Heart left ventricle (tissue), 16 donors: ENCODE results near the gene SEMA5B. TPM values are rescaled to one million over a fixed set of nuclear protein-coding genes. Genes with fewer than 3 reads are reported as not detected.

Experiments used
- ATAC-seq, 4 donors: fragments of 200-7000 bp; cut with Tn5 transposase; one replicate each; pipeline ENCODE4 v1.9.1; 2020 to 2022; ENCODE audit warnings: moderate library complexity in 4 of 4, mild to moderate bottlenecking in 3 of 4, moderate number of reproducible peaks in 1 of 4
- DNase-seq, 5 donors: peaks; one replicate each; pipeline ENCODE4 v3.0.0-alpha.2; 2020
- H3K27ac ChIP-seq, 12 donors: fragments of 200-600 bp; sonication (generic) in 4 of 12; one replicate each; pipeline versions ENCODE4 v1.5.0 to v1.8.0; 2016 to 2022; ENCODE audit warnings: mild to moderate bottlenecking in 2 of 12
- H3K27me3 ChIP-seq, 9 donors: fragments of 200-600 bp; sonication (generic) in 2 of 9; one replicate each; pipeline versions ENCODE4 v1.5.1 to v1.8.0; 2016 to 2022; ENCODE audit warnings: mild to moderate bottlenecking in 3 of 9
- H3K36me3 ChIP-seq, 9 donors: fragments of 200-600 bp; sonication (generic) in 2 of 9; one replicate each; pipeline versions ENCODE4 v1.5.0 to v1.8.0; 2018 to 2022; ENCODE audit warnings: mild to moderate bottlenecking in 2 of 9
- H3K4me1 ChIP-seq, 12 donors: fragments of 200-600 bp; sonication (generic) in 4 of 12; one replicate each; pipeline versions ENCODE4 v1.5.0 to v1.8.0; 2016 to 2022; ENCODE audit warnings: mild to moderate bottlenecking in 3 of 12
- H3K4me3 ChIP-seq, 12 donors: fragments of 200-600 bp; sonication (generic) in 4 of 12; one replicate each; pipeline versions ENCODE4 v1.5.0 to v1.8.0; 2017 to 2022; ENCODE audit warnings: mild to moderate bottlenecking in 9 of 12, moderate library complexity in 4 of 12
- H3K9me3 ChIP-seq, 12 donors: fragments of 200-600 bp; sonication (generic) in 4 of 12; one replicate each; pipeline versions ENCODE4 v1.5.0 to v1.8.0; 2016 to 2022; ENCODE audit warnings: mild to moderate bottlenecking in 1 of 12
- CTCF ChIP-seq, 12 donors: fragments of 200-600 bp; sonication (generic) in 4 of 12; IDR thresholded peaks; one replicate each; pipeline versions ENCODE4 v1.5.0 to v1.8.0; 2018 to 2022; ENCODE audit warnings: antibody characterized with exemption in 12 of 12, mild to moderate bottlenecking in 5 of 12
- POLR2A ChIP-seq, 2 donors: fragments of 450-650 bp; IDR thresholded peaks; one replicate each; pipeline ENCODE4 v1.6.1; 2017; ENCODE audit warnings: antibody characterized with exemption in 2 of 2, mild to moderate bottlenecking in 2 of 2, moderate library complexity in 2 of 2
- WGBS, 4 donors: extraction: QIAGEN DNeasy Blood & Tissue Kit in 2 of 4; methylation state at CpG; one replicate each; pipeline versions ENCODE4 v1.1.5 to v1.1.7; 2013 to 2018; 5-methylcytosine and 5-hydroxymethylcytosine counted together
- intact Hi-C, 10 donors: fragments of 100-400 bp; cut with DNase I; formaldehyde crosslinking; loops; one replicate each; pipeline versions ENCODE4 v1.11.1 to v1.14.2; 2022
- polyA plus RNA-seq, 2 donors: library from polyadenylated mRNA; stranded (reverse); fragments of 200-250 nt; gene quantifications; one replicate each; pipeline ENCODE4 v1.2.3, GENCODE V29; 2013
- total RNA-seq, 9 donors: library from RNA; depleted of rRNA in 2 of 9; stranded (reverse); fragments of >200 nt in 2 of 9; fragmentation: NEBNext Ultra II Directional in 3 of 9; extraction: Animal tissue kit (Norgen Biotek cat#: 25700) in 3 of 9; gene quantifications; one replicate each; pipeline versions ENCODE4 v1.1.0 to v1.2.4, GENCODE V29; 2016 to 2023
- donor health status: ischemic (EF 13 %, LVEDD 7.1; RV severe dilation, severe dysfunction).
- donor health status: healthy with polysubstance abuse.
- donor health status: DM: no; HTN: yes; CAD: no.
- donor health status: DM: no; HTN: no; CAD: no.
- donor health status: ischemic (EF 25% LVEDD 6.9; RV normal size, moderate dysfunction).
- donor health status: ischemic (EF 25% LVEDD 5.7; RV mildly dilated, moderate dysfunction).
- donor health status: healthy.
- donor health status: DM: yes; HTN: yes; CAD: no.
- donor health status: ischemic (EF 35%, LVEDD 5.7; RV mildly dilated, moderate dysfunction).
- donor health status: nonischemic (EF 11% LVEDD 7.7; RV severe dilation, severe dysfunction).
- donor health status: DM: yes; HTN: yes; CAD: no.
- donor health status: PGD.
- donor health status: ischemic (EF 29% LVEDD 5.4; RV normal size, mild dysfunction).
- donor health status: nonischemic (EF 23%, LVEDD 6.1; RV moderate dilation, normal function).

The SEMA5B gene
- total and polyA plus RNA-seq, 11 donors = 2.2 to 16.7 (median 7.0) TPM

GRCh38 chr3:122967356-122967755 lies 60.2 kb downstream of the SEMA5B start:
- Histone ChIP-seq H3K27ac (no peak overlapping the region), H3K27me3 (no peaks in the 10 kb centered on the region), H3K36me3 (no peaks in the 10 kb centered on the region), H3K4me3 (no peak overlapping the region), H3K9me3 (no peaks in the 10 kb centered on the region), H3K4me1 (peaks cover 0 to 60% (median 27%) of the 10 kb centered on the region in 12 donors)
- no peak for TF ChIP-seq POLR2A (IDR thresholded peaks at IDR 0.05)
- TF ChIP-seq CTCF (IDR thresholded peaks at IDR 0.05) = no peak
- no peak for DNase-seq
- 82 to 97% (median 87%) methylated on average over 4 of the region's 4 CpGs for WGBS, 4 donors
- no peak for ATAC-seq
- intact Hi-C loops = no loop called here

- no peak overlapping the region for H3K4me3 ChIP-seq
- no peaks in the 10 kb centered on the region for H3K27me3 ChIP-seq
- ATAC-seq = no peak
- H3K9me3 ChIP-seq = no peaks in the 10 kb centered on the region
- intact Hi-C loops = no loop called here
- H3K36me3 ChIP-seq = no peaks in the 10 kb centered on the region
- H3K4me1 ChIP-seq = peaks cover 0 to 70% (median 30%) of the 10 kb centered on the region in 12 donors
- no peak for DNase-seq
- TF ChIP-seq POLR2A (IDR thresholded peaks at IDR 0.05) = no peak
- TF ChIP-seq CTCF (IDR thresholded peaks at IDR 0.05) = no peak
- peak overlapping the region in 1 of 12 donors; percentile 5 for H3K27ac ChIP-seq
Measured at GRCh38 chr3:122966045-122966444, 61.5 kb downstream of the SEMA5B start.

GRCh38 chr3:122964811-122965210 lies 62.8 kb downstream of the SEMA5B start:
- intact Hi-C loops = no loop called here

GRCh38 chr3:122962149-122962548 lies 65.4 kb downstream of the SEMA5B start:
- ATAC-seq (no peak), DNase-seq (no peak)
- peaks cover 0 to 4% (median 0%) of the 10 kb centered on the region in 9 donors for H3K27me3 ChIP-seq
- intact Hi-C loops = no loop called here
- peaks cover 0 to 70% (median 36%) of the 10 kb centered on the region in 12 donors for H3K4me1 ChIP-seq
- TF ChIP-seq POLR2A (IDR thresholded peaks at IDR 0.05) (no peak), CTCF (IDR thresholded peaks at IDR 0.05) (no peak)
- H3K27ac ChIP-seq = peak overlapping the region in 4 of 12 donors; percentile 12 to 64 (median 21)
- WGBS, 4 donors = 49 to 67% (median 56%) methylated on average over 9 of the region's 9 CpGs
- H3K4me3 ChIP-seq = no peak overlapping the region
- no peaks in the 10 kb centered on the region for H3K36me3 ChIP-seq
- no peaks in the 10 kb centered on the region for H3K9me3 ChIP-seq

More at GRCh38 chr3:122964811-122965210, 62.8 kb downstream of the SEMA5B start:
- Histone ChIP-seq H3K4me1 (peaks cover 0 to 63% (median 21%) of the 10 kb centered on the region in 12 donors), H3K4me3 (no peak overlapping the region), H3K27ac (peak overlapping the region in 9 of 12 donors; percentile 8 to 64 (median 29)), H3K9me3 (no peaks in the 10 kb centered on the region), H3K27me3 (no peaks in the 10 kb centered on the region), H3K36me3 (no peaks in the 10 kb centered on the region)
- DNase-seq = no peak
- TF ChIP-seq CTCF (IDR thresholded peaks at IDR 0.05) = no peak
- no peak for TF ChIP-seq POLR2A (IDR thresholded peaks at IDR 0.05)
- ATAC-seq = peak in 1 of 4 donors; percentile 37
- 19 to 34% (median 27%) methylated on average over 2 of the region's 2 CpGs for WGBS, 4 donors
